DND-41 (cell line): Measurements from ENCODE around the gene CLIC5.

Source experiments
- EZH2 ChIP-seq: IDR thresholded peaks from 3 replicates; pipeline ENCODE4 v1.6.1; 2012; ENCODE audit warnings: borderline replicate concordance, low read depth, mild to moderate bottlenecking, moderate library complexity, low read length, inconsistent platforms; ENCODE audit not compliant: severe bottlenecking
- TF ChIP-seq, protein P1 (sequence below): IDR thresholded peaks from 2 replicates; pipeline ENCODE4 v1.5.1; 2012; ENCODE audit warnings: borderline replicate concordance, low read length, moderate library complexity, mild to moderate bottlenecking; ENCODE audit not compliant: poor library complexity, severe bottlenecking; ENCODE audit errors: extremely low read depth

DNA sequence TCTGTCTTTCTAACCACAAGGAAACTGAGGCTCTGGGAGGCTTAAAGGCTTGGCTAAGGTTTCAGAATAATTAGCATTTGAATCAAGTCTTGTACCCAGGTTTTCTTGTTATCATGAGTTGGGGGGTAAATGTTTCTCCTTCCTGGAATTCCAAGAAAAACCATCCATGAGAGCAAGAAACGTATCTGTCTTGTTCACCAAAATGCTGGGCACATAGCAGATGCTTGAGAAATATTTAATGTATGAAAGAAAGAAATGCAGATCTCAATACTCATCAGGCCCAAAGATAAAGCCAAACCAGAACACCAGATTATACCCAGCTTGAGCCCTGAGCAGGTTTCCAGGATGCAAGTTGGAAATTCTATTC, 164.6 kb downstream of the CLIC5 start:
- TF ChIP-seq EZH2, result no peak
- TF ChIP-seq, protein P1, sequence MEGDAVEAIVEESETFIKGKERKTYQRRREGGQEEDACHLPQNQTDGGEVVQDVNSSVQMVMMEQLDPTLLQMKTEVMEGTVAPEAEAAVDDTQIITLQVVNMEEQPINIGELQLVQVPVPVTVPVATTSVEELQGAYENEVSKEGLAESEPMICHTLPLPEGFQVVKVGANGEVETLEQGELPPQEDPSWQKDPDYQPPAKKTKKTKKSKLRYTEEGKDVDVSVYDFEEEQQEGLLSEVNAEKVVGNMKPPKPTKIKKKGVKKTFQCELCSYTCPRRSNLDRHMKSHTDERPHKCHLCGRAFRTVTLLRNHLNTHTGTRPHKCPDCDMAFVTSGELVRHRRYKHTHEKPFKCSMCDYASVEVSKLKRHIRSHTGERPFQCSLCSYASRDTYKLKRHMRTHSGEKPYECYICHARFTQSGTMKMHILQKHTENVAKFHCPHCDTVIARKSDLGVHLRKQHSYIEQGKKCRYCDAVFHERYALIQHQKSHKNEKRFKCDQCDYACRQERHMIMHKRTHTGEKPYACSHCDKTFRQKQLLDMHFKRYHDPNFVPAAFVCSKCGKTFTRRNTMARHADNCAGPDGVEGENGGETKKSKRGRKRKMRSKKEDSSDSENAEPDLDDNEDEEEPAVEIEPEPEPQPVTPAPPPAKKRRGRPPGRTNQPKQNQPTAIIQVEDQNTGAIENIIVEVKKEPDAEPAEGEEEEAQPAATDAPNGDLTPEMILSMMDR, result no peak
